ENCODE measurements around the gene TNFRSF12A. TPM values are rescaled to one million over a fixed set of nuclear protein-coding genes. Genes with fewer than 3 reads are reported as not detected.
"Not testable (repeated sequence)": the region's sequence is repeated elsewhere in the genome, so short reads cannot be mapped to it uniquely, and the experiment has no call there.

Gene TNFRSF12A
- total RNA-seq, 1 experiment from 2014 or later, result 156 TPM

DNA sequence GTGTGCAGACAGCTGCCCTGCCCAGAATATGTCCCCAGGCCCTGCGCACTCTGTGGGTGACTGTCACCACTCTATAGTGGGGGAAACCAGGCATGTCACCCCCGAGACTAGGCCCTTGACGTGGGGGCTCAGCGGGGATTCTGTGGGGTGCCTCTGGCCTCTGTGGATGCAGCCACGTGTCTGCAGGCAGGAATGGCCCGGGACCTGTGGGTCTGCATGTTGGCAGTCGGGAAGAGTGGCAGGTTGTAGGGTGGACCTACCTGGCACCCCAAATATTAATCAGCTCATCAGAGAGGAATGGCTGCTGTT is 46.2 kb downstream of the TNFRSF12A start:
- TF ChIP-seq, protein P1, sequence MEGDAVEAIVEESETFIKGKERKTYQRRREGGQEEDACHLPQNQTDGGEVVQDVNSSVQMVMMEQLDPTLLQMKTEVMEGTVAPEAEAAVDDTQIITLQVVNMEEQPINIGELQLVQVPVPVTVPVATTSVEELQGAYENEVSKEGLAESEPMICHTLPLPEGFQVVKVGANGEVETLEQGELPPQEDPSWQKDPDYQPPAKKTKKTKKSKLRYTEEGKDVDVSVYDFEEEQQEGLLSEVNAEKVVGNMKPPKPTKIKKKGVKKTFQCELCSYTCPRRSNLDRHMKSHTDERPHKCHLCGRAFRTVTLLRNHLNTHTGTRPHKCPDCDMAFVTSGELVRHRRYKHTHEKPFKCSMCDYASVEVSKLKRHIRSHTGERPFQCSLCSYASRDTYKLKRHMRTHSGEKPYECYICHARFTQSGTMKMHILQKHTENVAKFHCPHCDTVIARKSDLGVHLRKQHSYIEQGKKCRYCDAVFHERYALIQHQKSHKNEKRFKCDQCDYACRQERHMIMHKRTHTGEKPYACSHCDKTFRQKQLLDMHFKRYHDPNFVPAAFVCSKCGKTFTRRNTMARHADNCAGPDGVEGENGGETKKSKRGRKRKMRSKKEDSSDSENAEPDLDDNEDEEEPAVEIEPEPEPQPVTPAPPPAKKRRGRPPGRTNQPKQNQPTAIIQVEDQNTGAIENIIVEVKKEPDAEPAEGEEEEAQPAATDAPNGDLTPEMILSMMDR (IDR thresholded peaks at IDR 0.05), result no peak
- TF ChIP-seq, protein P2, sequence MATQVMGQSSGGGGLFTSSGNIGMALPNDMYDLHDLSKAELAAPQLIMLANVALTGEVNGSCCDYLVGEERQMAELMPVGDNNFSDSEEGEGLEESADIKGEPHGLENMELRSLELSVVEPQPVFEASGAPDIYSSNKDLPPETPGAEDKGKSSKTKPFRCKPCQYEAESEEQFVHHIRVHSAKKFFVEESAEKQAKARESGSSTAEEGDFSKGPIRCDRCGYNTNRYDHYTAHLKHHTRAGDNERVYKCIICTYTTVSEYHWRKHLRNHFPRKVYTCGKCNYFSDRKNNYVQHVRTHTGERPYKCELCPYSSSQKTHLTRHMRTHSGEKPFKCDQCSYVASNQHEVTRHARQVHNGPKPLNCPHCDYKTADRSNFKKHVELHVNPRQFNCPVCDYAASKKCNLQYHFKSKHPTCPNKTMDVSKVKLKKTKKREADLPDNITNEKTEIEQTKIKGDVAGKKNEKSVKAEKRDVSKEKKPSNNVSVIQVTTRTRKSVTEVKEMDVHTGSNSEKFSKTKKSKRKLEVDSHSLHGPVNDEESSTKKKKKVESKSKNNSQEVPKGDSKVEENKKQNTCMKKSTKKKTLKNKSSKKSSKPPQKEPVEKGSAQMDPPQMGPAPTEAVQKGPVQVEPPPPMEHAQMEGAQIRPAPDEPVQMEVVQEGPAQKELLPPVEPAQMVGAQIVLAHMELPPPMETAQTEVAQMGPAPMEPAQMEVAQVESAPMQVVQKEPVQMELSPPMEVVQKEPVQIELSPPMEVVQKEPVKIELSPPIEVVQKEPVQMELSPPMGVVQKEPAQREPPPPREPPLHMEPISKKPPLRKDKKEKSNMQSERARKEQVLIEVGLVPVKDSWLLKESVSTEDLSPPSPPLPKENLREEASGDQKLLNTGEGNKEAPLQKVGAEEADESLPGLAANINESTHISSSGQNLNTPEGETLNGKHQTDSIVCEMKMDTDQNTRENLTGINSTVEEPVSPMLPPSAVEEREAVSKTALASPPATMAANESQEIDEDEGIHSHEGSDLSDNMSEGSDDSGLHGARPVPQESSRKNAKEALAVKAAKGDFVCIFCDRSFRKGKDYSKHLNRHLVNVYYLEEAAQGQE (IDR thresholded peaks at IDR 0.05; ENCODE audit: insufficient read depth in 1 of 2, low read depth in 2 of 2, low read length in 1 of 2), result no peak
- TF ChIP-seq POLR2AphosphoS5 (IDR thresholded peaks at IDR 0.05; ENCODE audit: low read depth, low read length) (no peak), SIN3A (IDR thresholded peaks at IDR 0.05; ENCODE audit: borderline replicate concordance, insufficient read depth, low read depth, low read length) (no peak), TCF7L2 (IDR thresholded peaks at IDR 0.05; ENCODE audit: low read depth, low read length) (no peak)
- Histone ChIP-seq H3K36me3 (ENCODE audit: control insufficient read depth, insufficient read depth, low read length) (no peaks in the 10 kb centered on the region), H3K4me3 (ENCODE audit: low read depth in 2 of 2, low read length in 2 of 2) (no peak overlapping the region), H3K27ac (ENCODE audit: low read length) (no peak overlapping the region), H3K27me3 (ENCODE audit: control insufficient read depth, insufficient read depth, low read length) (no peaks in the 10 kb centered on the region), H3K4me1 (ENCODE audit: control insufficient read depth, insufficient read depth, low read length) (peaks cover 8% of the 10 kb centered on the region; the same call in 1 of the 2 replicates), H3K9me3 (ENCODE audit: control insufficient read depth, insufficient read depth, low read depth, low read length) (no peaks in the 10 kb centered on the region)
- ChIA-PET POLR2A (no interaction called here), CTCF (no interaction called here)
- ATAC-seq, result no peak
- DNase-seq (ENCODE audit: low read depth, low spot score), result no peak
- no TSS peak for BruUV-seq (replicated peaks)
- in situ Hi-C loops (cut with HindIII; ENCODE audit: low pct_unique_long_range_greater_than_20kb, low sequenced_read_pairs) (no loop called here), intact Hi-C loops (cut with micrococcal nuclease; ENCODE audit: unreplicated experiment) (no loop called here)

DNA sequence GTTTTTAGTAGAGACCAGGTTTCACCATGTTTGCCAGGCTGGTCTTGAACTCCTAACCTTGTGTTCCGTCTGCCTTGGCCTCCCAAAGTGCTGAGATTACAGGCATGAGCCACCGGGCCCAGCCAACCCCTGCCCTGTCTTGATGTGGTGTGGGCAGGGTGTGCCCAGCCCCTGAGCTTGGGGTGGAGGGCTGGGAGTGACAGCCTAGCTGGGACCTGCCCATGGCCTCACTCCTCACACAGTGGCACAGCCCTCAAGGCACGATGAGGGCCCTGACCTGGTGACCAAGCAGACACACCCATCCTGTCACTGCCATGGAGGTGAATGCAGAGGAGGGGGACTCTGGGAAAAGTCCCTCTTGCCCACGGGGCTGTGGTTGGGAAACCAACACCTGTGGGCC is 48.3 kb downstream of the TNFRSF12A start:
- Histone ChIP-seq H3K4me3 (ENCODE audit: low read depth in 2 of 2, low read length in 2 of 2) (no peak overlapping the region), H3K27me3 (ENCODE audit: control insufficient read depth, insufficient read depth, low read length) (no peaks in the 10 kb centered on the region), H3K9me3 (ENCODE audit: control insufficient read depth, insufficient read depth, low read depth, low read length) (no peaks in the 10 kb centered on the region), H3K36me3 (ENCODE audit: control insufficient read depth, insufficient read depth, low read length) (no peaks in the 10 kb centered on the region), H3K27ac (ENCODE audit: low read length) (no peak overlapping the region), H3K4me1 (ENCODE audit: control insufficient read depth, insufficient read depth, low read length) (peaks cover 8% of the 10 kb centered on the region; the same call in 1 of the 2 replicates)
- ATAC-seq (no peak), DNase-seq (ENCODE audit: low read depth, low spot score) (no peak)
- no TSS peak for BruUV-seq (replicated peaks)
- ChIA-PET CTCF (interaction anchor here (1.0 kb wide), 1 partner anchor 10 kb away, joined by 9 read pairs; no protein-coding TSS in a partner anchor), POLR2A (no interaction called here)
- TF ChIP-seq POLR2AphosphoS5 (IDR thresholded peaks at IDR 0.05; ENCODE audit: low read depth, low read length) (no peak), TCF7L2 (IDR thresholded peaks at IDR 0.05; ENCODE audit: low read depth, low read length) (no peak), SIN3A (IDR thresholded peaks at IDR 0.05; ENCODE audit: borderline replicate concordance, insufficient read depth, low read depth, low read length) (no peak)
- TF ChIP-seq, protein P2 (IDR thresholded peaks at IDR 0.05; ENCODE audit: insufficient read depth in 1 of 2, low read depth in 2 of 2, low read length in 1 of 2), result no peak
- TF ChIP-seq, protein P1 (IDR thresholded peaks at IDR 0.05), result no peak
- in situ Hi-C loops (cut with HindIII; ENCODE audit: low pct_unique_long_range_greater_than_20kb, low sequenced_read_pairs) (no loop called here), intact Hi-C loops (cut with micrococcal nuclease; ENCODE audit: unreplicated experiment) (no loop called here)

DNA sequence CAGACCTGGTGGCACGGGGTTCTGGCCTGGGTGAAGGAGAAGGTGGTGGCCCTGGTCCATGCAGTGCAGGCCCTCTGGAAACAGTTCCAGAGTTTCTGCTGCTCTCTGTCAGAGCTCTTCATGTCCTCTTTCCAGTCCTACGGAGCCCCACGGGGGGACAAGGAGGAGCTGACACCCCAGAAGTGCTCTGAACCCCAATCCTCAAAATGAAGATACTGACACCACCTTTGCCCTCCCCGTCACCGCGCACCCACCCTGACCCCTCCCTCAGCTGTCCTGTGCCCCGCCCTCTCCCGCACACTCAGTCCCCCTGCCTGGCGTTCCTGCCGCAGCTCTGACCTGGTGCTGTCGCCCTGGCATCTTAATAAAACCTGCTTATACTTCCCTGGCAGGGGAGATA is 49.0 kb downstream of the TNFRSF12A start:
- intact Hi-C loops (cut with micrococcal nuclease; ENCODE audit: unreplicated experiment); BruUV-seq (replicated peaks); H3K27me3 ChIP-seq (ENCODE audit: control insufficient read depth, insufficient read depth, low read length); CTCF ChIA-PET; H3K4me3 ChIP-seq (ENCODE audit: low read depth in 2 of 2, low read length in 2 of 2); H3K36me3 ChIP-seq (ENCODE audit: control insufficient read depth, insufficient read depth, low read length); H3K9me3 ChIP-seq (ENCODE audit: control insufficient read depth, insufficient read depth, low read depth, low read length); POLR2A ChIA-PET; in situ Hi-C loops (cut with HindIII; ENCODE audit: low pct_unique_long_range_greater_than_20kb, low sequenced_read_pairs); DNase-seq (ENCODE audit: low read depth, low spot score); ATAC-seq; H3K4me1 ChIP-seq (ENCODE audit: control insufficient read depth, insufficient read depth, low read length); H3K27ac ChIP-seq (ENCODE audit: low read length): not testable (repeated sequence)
